T follicular helper cell (primary cell): Measurements from ENCODE around the gene TRA2B.
A peak's percentile ranks its signal among the peaks of the same experiment; 100 is the strongest.

ENCODE experiments used
- DNase-seq: peaks from one replicate; pipeline ENCODE4 v3.0.0-alpha.2; 2020; ENCODE audit warnings: low read depth
- total RNA-seq, 2 experiments: gene quantifications; one replicate each; lab custom pipeline; 2026; lab: John Stamatoyannopoulos, UW

Gene TRA2B
- 354 to 547 reads per million in 2 experiments for total RNA-seq

DNA sequence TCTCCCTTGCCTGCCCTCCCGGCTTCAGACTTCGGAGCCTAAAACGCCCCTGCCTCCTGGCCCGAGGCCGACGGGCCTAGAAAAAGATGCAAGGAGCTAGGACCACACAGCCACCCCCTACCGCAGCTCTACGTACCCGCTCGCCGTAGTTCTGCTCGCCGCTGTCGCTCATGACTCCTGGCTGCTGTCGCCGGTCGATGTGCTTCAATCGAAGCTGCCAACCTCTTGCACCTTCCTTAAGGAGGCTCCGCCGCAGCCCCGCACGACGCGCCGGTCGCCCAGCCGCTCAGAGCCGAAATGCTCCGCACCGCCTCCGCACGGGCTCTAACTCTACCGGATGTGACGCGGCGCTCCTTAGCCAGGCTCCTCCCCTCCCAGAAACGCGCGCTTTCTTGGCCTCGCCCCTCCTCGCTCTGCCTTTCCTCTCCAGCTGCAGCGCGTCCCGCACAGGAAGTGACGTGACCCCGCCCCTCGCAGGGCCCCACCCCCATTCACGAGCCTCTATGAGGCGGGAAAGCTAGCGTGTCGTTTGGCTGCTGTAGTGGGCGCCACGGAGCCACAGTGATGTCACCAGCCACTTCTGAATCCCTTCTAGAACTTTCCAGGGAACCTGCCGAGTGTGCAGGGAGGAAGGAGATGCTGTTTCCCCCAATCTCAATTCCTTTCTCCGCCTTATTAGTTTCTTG lies at the start of gene TRA2B:
TRA2B (minus strand) TSS at position 326 of the 686 bp plus-strand sequence; CDS start at position 172, 154 bp downstream.
- DNase-seq = peak; percentile 98

DNA sequence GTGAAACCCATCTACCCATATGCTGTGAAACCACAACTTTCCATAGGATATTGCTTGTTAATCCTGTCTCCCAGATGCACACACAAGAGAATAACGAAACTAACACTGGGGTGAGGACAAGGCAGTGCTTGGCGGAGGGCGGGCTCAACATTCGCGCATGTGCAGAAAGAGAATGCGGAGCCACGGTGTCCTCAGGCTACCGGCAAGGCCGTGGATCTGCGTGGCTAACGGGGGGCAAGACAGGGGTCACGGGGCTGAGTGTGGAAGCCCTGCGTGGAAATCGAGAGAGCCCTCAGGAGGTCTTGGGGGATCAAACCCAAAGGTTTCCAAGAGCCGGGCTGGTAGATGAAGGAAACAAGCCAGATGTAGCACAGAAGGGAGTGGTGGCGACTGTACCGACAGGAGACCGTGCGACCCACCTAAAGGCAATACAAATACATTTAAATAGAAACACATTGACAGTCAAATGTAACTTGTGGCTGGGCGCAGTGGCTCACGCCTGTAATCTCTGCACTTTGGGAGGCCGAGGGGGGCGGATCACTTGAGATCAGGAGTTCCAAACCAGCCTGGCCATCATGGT lies 48.5 kb upstream of the TRA2B start:
- DNase-seq = no peak

DNA sequence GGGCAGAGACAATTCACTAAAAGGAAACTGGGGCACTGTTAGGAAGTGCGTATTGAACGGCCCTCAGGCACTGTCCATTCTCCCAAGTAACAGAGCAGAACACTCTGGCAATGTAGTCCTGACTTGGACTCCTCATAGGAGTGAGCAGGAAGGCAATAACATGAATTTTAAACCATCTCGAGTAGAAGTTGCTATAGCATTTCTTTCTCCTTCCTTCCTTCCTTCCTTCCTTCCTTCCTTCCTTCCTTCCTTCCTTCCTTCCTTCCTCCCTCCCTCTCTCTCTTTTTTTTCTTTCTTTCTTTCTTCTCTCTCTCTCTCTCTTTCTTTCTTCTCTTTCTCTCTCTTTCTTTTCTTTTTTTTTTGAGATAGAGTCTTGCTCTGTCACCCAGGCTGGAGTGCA lies 46.4 kb upstream of the TRA2B start:
- no peak for DNase-seq

DNA sequence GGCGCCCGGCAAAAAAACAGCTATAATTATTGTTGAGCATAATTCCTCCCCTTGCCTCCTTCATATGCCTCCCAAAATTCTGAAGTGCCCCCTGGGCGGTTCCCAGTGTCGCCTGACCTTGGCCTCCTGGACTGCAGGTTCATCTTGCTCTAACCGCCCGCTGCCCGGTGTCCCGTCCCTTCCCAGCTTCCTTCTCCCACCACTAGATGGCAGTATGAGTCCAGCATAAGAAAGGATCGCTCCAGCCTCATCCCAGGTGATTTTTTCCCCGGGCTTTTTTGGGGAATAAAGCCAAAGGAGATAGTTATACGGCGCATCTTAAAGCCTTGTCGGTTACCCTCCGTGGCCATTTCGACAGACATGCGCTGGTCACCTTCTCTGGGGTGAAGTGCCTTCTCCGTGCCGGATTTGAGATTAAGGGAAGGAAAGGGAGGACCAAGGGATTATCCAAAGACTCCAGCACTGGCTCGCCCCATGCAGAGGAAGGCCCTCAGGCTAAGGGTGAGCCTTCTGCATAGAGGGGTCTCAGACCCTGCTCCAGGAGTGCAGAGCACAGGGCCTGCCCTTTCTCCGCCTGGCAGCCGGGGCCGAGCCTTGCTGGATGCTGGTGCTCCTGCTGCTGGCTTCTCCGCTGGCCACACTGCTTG lies 45.8 kb upstream of the TRA2B start:
- peak; percentile 32 for DNase-seq

DNA sequence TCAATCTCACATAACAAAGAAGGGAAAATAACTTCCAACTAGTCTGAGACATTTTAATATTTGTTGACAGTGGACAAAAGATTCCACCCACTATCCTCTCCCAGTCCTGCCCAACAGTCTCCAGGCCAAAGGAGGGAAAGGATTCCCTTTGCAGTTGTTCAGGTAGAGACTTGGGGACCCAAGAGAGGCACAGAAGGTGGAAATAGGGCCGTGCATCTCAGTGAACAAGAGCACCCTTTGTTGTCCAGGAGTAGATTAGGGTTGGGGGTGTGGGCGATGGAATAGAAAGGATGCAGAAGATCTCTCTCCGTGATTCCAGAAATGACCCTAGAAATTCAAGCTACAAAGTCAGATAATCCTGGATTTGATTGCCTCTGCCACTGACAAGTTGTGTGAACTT lies 44.8 kb upstream of the TRA2B start:
- no peak for DNase-seq

DNA sequence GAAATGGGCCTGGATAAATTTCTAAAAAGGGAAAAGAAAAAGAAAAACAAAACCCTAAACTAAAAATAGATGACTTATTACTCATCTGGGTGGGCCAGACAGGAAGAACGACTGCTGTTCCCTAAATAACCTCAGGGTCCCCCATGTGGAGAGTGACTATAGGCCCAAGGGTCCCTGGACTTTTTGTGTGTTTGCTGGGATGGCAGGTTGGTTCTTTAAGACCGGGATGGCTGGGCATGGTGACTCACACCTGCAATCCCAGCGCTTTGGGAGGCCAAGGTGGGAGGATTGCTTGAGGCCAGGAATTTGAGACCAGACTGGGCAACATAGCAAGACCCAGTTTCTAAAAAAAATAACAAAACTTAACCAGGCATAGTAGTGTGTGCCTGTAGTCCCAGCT lies 43.8 kb upstream of the TRA2B start:
- DNase-seq = no peak

DNA sequence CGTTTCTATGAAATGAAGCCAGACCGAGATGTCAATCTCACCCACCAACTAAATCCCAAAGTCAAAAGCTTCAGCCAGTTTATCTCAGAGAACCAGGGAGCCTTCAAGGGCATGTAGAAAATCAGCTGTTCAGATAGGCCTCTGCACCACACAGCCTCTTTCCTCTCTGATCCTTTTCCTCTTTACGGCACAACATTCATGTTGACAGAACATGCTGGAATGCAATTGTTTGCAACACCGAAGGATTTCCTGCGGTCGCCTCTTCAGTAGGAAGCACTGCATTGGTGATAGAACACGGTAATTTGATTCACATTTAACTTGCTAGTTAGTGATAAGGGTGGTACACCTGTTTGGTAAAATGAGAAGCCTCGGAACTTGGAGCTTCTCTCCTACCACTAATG lies 41.9 kb upstream of the TRA2B start:
- DNase-seq = no peak

DNA sequence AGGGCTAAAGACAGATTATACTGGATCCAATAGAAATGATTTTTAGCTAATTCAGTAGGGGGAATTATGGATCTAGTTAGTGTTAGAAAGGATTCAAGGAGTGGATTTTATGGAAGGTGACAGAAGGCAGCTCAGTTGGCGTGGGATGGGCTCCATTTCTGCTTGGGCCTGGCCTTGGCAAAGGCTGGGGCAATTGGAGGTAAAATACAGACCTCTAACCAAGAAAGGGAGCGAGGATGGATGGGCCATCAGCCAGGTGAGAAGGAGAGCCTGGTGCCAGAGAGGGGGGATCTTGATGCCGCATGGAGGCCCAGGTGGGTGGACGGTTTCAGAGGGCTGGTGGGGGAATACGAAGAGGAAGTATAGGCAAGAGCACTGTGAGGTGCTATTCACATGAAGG lies 40.7 kb upstream of the TRA2B start:
- no peak for DNase-seq

DNA sequence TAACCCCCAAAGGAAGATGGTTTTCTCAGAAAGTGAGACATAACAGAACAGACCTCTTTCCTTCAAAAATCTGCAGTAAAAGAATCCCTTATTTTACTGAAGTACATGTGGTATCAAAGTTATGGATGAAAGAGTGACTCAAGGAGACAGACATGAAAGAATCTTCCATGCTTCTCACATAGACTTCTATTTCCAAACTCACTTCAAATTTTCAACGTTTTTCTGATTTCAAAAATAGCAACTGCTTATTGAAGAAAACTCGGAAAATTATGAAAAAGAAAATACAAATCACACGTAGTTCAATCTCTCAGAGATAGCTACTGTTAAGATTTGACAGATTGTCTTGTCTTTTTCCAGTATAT lies 39.8 kb upstream of the TRA2B start:
- no peak for DNase-seq

DNA sequence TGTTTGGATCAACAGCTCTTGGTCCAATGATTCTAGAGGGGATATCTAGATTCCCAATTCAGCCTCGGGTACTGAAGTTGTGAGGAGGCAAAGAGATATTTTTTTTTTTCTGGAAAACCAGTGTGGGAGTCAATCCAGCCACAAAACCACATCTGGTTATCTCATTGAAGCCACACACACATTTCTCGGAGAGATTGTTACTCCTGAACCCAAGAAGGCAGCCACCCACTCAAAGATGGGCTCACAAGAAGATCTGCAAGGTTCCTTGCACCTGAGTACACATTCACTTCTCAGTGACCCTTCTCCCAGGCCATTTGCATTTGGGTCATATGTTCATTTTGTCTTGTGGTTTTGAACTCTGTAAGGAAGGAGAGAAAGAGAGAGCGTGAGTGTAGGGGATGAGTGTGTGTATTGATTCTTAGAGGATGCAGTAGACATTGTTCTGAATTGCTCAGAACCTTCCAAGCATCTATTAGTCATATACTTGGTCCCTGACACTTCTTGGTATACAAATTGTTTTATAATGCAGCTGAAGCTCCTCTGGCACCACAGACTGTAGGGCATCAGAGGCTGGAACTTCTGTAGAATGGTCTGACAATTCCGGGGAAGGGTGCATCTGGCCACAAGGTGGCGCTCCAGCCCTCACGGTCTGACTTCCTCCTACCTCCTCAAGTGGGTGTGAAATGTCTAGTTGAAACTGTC lies 39.3 kb upstream of the TRA2B start:
- peak; percentile 65 for DNase-seq

DNA sequence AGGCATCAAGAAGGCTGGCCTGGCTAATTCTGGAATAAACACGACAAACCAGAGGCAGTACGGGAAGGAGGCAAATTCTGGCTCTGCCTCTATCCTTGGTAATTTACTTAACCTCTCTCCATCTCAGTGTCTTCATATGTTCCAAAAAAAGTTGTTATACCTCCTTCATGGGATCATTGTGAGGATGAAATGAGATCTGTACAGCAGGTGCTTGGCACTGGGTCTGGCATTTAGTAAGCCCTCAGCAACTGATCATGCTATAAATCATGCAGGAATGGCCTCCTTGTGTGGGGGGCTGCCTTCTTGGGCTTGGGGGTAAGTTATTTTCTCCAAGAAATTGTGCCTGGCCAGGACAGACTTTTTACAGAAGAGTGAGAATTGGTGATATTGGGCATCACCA lies 38.3 kb upstream of the TRA2B start:
- no peak for DNase-seq

DNA sequence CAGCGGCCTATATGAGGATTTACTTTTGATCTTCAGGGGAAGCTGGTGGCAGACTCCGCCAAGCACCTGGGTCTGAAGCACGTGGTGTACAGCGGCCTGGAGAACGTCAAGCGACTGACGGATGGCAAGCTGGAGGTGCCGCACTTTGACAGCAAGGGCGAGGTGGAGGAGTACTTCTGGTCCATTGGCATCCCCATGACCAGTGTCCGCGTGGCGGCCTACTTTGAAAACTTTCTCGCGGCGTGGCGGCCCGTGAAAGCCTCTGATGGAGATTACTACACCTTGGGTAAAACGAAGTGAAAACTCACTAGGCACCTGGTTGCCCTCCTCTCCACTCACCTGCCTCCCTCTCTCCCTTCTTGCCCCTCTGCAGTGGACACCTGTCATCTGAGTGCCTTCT lies 33.8 kb upstream of the TRA2B start:
- no peak for DNase-seq

DNA sequence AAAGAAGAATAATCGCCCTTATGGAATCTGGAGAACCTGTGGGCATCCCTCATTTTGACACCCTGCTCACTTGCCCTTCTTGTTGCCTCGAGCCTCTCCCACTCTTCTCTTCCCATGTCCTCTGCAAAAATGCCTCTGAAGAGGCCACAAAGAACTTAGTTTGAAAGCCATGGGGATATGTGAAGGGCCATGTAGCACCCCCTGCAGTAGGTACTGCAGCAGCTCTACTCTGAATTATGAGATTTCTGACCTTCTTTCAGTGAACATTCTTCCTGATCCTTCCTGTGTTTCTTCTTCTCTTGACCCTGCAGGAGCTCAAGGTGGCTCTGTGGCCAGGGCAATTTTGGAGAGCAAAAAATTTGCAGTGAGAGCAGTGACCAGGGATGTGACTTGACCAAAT lies 30.4 kb upstream of the TRA2B start:
- DNase-seq = no peak

DNA sequence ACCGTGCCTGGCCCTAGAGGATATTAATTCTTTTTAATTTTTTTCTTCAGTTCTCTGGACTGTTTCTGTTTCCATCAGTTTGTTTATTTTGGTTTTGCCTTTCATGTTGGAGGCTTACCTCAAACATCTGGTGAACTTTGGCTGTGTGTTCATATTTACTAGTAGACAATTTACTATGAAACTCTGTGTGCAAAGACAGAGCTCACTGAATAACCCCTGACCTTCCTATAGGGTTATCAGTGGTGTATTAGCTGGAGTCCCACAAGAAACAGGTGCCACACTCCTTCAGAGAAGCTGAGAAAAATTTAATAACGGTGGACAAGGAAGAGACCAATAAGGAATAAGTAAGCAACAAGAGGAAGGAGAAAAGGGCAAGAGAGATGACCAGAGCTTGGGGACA lies 28.8 kb upstream of the TRA2B start:
- DNase-seq = no peak

DNA sequence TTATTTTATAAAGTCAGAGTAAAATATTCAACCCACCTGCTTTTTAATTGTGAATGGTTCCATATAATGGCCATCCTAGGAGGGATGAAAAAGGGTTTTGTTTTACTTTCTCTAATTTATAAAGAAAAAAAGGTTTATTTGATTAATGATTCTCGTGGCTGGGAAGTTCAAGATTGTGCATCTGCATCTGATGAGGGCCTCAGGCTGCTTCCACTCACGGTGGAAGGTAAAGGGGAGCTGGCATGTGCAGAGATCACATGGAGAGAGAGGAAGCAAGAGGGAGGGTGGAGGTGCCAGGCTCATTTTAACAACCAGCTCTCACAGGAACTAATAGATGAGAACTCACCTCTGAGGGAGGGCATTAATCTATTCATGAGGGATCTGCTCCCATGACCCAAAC lies 27.7 kb upstream of the TRA2B start:
- no peak for DNase-seq

DNA sequence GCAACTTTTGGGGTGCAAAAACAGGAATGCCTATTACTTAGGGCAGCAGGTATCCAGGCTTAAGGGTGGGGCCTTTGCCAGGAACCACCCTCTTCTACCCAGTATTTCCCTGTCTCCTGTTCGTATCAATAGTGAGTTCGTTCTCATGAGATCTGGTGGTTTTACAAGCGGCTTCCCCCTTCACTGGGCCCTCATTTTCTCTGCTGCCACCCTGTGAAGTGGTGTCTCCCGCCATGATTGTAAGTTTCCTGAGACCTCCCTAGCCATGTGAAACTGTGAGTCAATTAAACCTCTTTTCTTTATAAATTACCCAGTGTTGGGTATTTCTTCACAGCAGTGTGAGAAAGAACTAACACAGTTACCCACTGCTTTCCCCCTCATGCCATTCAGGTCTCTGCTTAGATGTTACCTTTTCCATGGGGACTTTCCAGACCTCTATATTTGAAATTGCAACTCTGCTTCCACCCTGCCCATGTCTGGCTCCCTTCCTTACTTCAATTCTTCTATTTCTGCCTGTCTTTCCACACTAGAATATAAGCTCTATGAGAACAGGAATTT lies 23.9 kb upstream of the TRA2B start:
- no peak for DNase-seq

DNA sequence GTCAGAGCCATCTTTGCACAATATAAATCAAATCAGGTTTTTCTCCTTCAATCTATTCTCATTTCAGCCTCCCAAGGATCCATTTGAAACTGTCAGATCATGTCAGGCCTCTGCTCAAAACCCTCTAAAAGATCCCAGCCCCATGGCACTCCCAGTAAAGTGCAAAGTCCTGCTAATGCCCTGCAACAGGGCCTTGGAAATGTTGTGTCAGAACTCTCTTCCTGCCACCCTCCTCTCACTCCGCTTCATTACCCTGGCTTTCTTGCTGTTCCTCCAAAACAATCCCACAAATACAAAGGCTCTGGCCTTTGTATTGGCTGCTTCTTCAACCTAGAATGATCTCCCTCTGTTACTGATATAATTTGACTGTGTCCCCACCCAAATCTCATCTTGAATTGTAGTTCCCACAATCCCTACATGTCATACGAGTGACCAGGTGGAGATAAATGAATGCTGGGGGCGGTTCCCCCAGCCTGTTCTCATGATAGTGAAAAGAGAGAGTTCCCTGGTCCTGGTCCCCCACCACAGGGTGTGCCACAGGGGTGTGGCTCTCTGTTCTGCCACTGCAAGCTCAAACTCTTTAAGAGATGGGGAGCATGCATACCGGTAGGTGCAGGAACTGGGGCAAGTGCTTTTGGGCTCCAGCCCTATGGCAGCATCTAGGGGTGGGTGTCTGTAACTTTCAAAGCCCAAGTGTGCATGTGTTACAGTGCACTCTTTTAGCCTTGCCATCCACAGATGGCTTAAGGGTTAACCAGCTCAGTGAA lies 22.9 kb upstream of the TRA2B start:
- no peak for DNase-seq

DNA sequence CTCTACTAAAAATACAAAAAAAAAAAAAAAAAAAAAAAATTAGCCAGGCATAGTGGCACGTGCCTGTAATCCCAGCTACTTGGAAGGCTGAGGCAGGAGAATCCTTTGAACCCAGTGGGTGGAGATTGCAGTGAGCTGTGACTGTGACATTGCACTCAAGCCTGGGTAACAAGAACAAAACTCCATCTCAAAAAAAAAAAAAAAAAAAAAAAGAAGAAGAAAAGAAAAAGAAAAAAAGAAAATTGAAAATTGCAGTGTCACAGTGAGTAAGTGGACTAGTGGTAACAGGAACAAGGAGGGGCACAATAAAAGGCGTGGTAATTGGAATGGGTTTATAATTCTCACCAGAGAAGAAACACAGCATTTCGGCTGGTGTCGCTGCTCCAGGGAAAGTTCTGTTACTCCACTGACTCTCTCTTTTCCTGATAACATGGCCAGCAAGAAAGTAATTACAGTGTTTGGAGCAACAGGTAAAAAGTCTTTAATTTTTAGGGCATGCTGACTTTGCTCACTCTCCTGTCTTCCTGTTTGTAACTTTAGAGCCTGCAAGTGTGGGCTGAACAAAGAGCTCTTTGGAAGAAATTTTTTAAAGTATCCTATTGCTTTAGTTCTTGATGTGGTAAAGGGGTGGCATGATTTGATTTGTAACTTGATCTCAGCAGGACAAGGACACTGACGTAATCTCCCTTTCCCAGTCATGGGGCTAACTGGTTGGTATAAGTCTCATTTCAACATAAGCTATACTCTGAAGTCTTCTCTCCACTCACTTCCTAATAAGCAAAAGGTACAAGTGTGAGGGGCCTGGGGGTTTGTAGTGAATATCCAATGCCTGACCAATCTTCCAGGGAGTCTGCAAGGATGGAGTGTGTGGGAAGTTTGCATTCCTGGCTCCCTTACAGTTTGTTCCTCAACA lies 22.1 kb upstream of the TRA2B start:
- DNase-seq = no peak

DNA sequence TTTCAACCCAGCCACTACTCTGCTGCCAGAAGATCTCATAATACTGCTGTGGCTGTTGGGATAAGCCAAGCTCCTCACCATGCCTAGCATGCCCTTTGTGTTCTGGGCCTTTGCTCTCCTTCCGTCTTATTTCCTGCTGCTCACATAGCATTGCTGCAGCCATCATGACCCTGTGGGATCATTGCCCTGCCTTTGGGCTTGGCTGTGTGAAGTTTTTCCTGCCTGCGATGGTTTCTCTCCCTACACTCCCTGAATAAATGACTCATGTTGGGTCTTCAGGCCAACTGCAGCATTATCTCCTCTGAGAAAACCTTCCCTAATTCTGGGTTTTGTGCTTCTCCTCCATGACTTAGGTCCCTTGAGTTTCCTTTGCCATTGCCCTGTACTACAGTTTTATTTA lies 20.8 kb upstream of the TRA2B start:
- DNase-seq = no peak

DNA sequence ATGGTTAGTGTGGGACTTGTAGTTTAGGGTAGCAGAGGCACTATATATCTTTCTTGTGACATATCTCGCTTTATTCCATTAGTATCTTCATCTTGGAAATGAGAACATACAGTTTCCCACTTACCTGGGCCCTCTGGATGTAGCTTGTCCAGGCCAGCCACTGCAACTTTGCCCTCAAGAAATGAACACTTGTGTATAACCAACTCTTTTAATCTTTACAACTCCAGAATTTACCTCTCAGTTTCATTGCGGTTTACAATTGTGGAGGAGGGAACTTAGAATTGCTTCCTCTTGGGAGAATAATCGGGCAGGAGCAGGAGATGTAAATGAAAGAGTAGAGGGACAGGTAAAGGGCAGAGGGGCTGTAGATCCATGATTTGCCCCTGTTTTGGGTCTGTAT lies 18.4 kb upstream of the TRA2B start:
- no peak for DNase-seq

DNA sequence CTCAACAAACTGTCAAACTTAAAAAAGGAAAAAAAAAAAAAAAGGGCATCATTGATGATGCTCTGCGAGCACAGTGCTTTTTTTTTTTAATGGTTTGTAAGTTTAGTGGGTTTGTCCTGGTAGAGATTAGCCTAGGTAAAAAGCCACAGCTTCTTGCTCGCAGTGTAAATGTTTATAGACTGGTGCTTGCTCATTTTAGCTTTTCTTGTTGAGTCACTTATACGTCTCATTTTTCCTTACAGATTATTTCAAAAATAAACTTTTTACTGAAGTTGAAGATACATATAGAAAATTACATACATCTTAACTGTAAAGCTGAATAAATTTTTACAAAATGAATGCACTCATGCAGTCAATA lies 16.5 kb upstream of the TRA2B start:
- no peak for DNase-seq
